OCI-LY3 (cell line): ENCODE results near the gene TBPL2.

Experiments used
- H2AFZ ChIP-seq: fragments of 200-600, 300-600 bp; shearing (Covaris generic); 2 replicates; pipeline ENCODE4 v1.6.0; 2014; ENCODE audit warnings: antibody characterized with exemption, low read depth, low read length
- H3K27ac ChIP-seq: fragments of 200-600, 300-600 bp; sonication (generic); 2 replicates; pipeline ENCODE4 v1.5.1; 2014; ENCODE audit warnings: mild to moderate bottlenecking, low read length, moderate library complexity, mixed read lengths
- H3K27me3 ChIP-seq: fragments of 200-600, 300-600 bp; sonication (generic); 2 replicates; pipeline ENCODE4 v1.6.1; 2014; ENCODE audit warnings: low read depth, low read length, mixed read lengths
- H3K36me3 ChIP-seq: fragments of 200-600, 300-600 bp; sonication (generic); replicated peaks from 2 replicates; pipeline ENCODE3; 2014; ENCODE audit warnings: low read depth, low read length, mixed read lengths
- H3K4me1 ChIP-seq: fragments of 300-600, 200-600 bp; sonication (generic); 2 replicates; pipeline ENCODE4 v1.6.1; 2014; ENCODE audit warnings: low read length, mixed read lengths
- H3K4me2 ChIP-seq: fragments of 200-600, 300-600 bp; sonication (generic); 2 replicates; pipeline ENCODE4 v1.6.1; 2014; ENCODE audit warnings: low read length, mixed read lengths
- H3K4me3 ChIP-seq: fragments of 300-600, 200-600 bp; sonication (generic); 2 replicates; pipeline ENCODE4 v1.5.1; 2014; ENCODE audit warnings: antibody characterized with exemption, mild to moderate bottlenecking, low read length, moderate library complexity
- H3K79me2 ChIP-seq: fragments of 300-600, 200-600 bp; shearing (Covaris generic); 2 replicates; pipeline ENCODE4 v1.6.1; 2014; ENCODE audit warnings: mild to moderate bottlenecking, low read length, mixed read lengths
- H3K9ac ChIP-seq: fragments of 300-600, 200-600 bp; shearing (Covaris generic); 2 replicates; pipeline ENCODE4 v1.6.0; 2014; ENCODE audit warnings: mild to moderate bottlenecking, low read length, moderate library complexity
- H3K9me3 ChIP-seq: fragments of 200-600, 300-600 bp; shearing (Covaris generic); 2 replicates; pipeline ENCODE4 v1.6.1; 2014; ENCODE audit warnings: low read length, mixed read lengths; ENCODE audit not compliant: insufficient read depth
- H4K20me1 ChIP-seq: fragments of 200-600, 300-600 bp; sonication (generic); 2 replicates; pipeline ENCODE4 v1.6.1; 2016; ENCODE audit warnings: low read length, mixed read lengths; ENCODE audit not compliant: insufficient read depth
- EZH2phosphoT487 ChIP-seq: fragments of 200-600 bp; shearing (Covaris generic); IDR thresholded peaks from 2 replicates; pipeline ENCODE4 v1.6.1; 2018; ENCODE audit warnings: antibody characterized with exemption, mixed run types, low read depth
- TF ChIP-seq, protein P1 (sequence below): fragments of 200-600, 300-600 bp; sonication (generic); IDR thresholded peaks from 2 replicates; pipeline ENCODE4 v1.5.1; 2014; ENCODE audit warnings: antibody characterized with exemption, low read length, low read depth

TBPL2 gene

DNA sequence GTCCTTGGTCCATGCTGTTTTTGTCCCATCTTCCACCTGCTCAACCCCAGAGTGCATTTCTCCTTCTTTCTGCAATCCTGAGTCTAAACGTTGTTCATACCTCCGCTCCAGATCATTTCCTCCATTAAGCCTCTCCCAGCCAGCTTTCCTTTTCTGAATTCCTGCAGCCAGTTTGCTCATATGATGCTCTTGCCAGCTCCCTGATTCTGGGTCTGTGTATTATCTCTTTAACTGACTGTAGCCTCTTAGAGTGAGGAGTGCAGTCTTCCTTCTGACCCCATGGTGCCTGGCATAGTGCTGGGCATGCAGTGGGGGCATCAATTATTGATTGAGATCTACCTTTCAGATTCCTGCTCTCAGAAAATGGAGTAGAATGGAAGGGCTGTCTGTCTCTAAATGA, 11.5 kb upstream of the TBPL2 start:
- no peak for TF ChIP-seq EZH2phosphoT487
- TF ChIP-seq, protein P1, sequence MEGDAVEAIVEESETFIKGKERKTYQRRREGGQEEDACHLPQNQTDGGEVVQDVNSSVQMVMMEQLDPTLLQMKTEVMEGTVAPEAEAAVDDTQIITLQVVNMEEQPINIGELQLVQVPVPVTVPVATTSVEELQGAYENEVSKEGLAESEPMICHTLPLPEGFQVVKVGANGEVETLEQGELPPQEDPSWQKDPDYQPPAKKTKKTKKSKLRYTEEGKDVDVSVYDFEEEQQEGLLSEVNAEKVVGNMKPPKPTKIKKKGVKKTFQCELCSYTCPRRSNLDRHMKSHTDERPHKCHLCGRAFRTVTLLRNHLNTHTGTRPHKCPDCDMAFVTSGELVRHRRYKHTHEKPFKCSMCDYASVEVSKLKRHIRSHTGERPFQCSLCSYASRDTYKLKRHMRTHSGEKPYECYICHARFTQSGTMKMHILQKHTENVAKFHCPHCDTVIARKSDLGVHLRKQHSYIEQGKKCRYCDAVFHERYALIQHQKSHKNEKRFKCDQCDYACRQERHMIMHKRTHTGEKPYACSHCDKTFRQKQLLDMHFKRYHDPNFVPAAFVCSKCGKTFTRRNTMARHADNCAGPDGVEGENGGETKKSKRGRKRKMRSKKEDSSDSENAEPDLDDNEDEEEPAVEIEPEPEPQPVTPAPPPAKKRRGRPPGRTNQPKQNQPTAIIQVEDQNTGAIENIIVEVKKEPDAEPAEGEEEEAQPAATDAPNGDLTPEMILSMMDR = no peak
- Histone ChIP-seq H3K4me3 (no peak overlapping the region), H3K9me3 (peaks cover 1% of the 10 kb centered on the region; the same call in 1 of the 2 replicates), H3K79me2 (no peaks in the 10 kb centered on the region), H3K27ac (no peak overlapping the region), H3K36me3 (no peaks in the 10 kb centered on the region), H3K27me3 (no peaks in the 10 kb centered on the region), H3K4me2 (no peak overlapping the region), H4K20me1 (no peaks in the 10 kb centered on the region), H3K4me1 (peaks cover 31% of the 10 kb centered on the region), H2AFZ (no peak overlapping the region), H3K9ac (no peak overlapping the region)

DNA sequence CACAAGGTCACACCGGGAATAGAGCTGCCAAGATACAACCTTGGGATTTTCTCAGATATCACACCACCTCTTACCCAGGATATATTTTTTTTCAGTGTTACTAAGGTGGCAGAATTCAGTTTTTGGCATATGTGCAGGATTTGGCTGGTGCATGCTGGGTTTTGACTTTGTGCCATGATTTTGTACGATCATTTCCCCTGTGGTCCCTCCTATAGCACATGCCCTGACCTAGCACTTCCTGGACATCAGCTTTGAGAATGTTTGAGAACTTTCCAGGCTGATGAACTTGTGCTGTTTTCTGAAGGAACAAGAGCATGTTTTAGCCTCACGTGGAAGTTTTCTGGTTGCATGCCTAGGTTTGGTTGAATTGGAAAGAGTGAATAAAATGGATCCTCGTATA, 11.0 kb upstream of the TBPL2 start:
- no peak for TF ChIP-seq EZH2phosphoT487
- TF ChIP-seq, protein P1 = no peak
- H3K36me3 ChIP-seq = no peaks in the 10 kb centered on the region

DNA sequence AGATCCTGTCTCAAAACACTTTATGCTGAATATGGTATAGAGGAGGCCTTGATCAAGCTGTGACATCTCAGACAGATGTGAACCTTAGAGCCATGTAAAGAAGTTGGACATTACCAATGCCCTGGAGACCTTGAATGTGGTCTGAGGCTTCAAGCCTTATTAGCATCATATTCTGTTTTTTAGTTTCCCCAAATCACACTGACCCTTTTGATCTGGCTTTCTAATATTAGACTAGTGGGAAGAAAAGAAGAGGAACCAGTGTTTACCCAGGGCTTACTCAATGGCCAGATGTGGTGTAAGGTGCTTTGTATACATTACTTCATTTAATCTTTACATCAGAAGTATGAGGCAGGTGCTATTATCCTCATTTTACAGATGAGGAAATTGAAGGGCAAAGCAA, 10.6 kb upstream of the TBPL2 start:
- Histone ChIP-seq H2AFZ (no peak overlapping the region), H3K79me2 (no peaks in the 10 kb centered on the region), H3K36me3 (no peaks in the 10 kb centered on the region), H3K4me2 (0 out of 2 replicates have a peak overlapping the region, but pooled peaks have one; percentile 11), H3K27me3 (no peaks in the 10 kb centered on the region), H4K20me1 (no peaks in the 10 kb centered on the region), H3K9ac (no peak overlapping the region), H3K9me3 (no peaks in the 10 kb centered on the region), H3K27ac (no peak overlapping the region), H3K4me1 (peaks cover 38% of the 10 kb centered on the region), H3K4me3 (no peak overlapping the region)
- no peak for TF ChIP-seq EZH2phosphoT487
- TF ChIP-seq, protein P1 = no peak

More for the DNA sequence above, 11.0 kb upstream of the TBPL2 start:
- Histone ChIP-seq H3K4me3 (no peak overlapping the region), H3K4me1 (peaks cover 36% of the 10 kb centered on the region), H3K9ac (no peak overlapping the region), H3K9me3 (no peaks in the 10 kb centered on the region), H4K20me1 (no peaks in the 10 kb centered on the region), H3K27me3 (no peaks in the 10 kb centered on the region), H2AFZ (no peak overlapping the region), H3K27ac (no peak overlapping the region), H3K79me2 (no peaks in the 10 kb centered on the region), H3K4me2 (no peak overlapping the region)

DNA sequence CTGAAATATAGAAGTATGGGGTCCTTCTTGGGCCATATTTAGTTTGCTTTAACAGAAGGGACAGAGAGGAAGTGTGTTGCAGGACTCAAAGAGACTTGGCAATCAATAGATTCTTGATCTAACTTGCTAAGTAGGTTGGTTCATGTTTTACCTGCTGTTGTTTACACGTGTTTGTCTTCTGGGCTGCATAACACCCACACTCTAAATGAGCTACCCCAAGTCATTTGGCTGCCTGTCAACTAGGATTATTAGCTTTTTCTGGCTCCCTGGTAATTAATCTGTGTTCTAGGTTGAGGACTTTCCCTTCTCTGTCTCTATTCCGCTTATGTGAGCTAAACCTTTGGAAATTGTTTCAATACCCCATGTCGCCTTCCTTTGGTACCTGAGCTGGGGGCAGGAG, 10.1 kb upstream of the TBPL2 start:
- Histone ChIP-seq H4K20me1 (no peaks in the 10 kb centered on the region), H3K4me2 (peak overlapping the region; percentile 11; the same call in 1 of the 2 replicates), H3K4me1 (peaks cover 38% of the 10 kb centered on the region), H3K79me2 (no peaks in the 10 kb centered on the region), H3K36me3 (no peaks in the 10 kb centered on the region), H3K27ac (no peak overlapping the region), H3K9ac (no peak overlapping the region), H2AFZ (no peak overlapping the region), H3K27me3 (no peaks in the 10 kb centered on the region), H3K9me3 (no peaks in the 10 kb centered on the region), H3K4me3 (no peak overlapping the region)
- TF ChIP-seq EZH2phosphoT487 = no peak
- TF ChIP-seq, protein P1 = no peak
